Left hindlimb (tissue), 1 donor: Measurements from ENCODE around the gene NOCT.
"Not testable (repeated sequence)": the region's sequence is repeated elsewhere in the genome, so short reads cannot be mapped to it uniquely, and the experiment has no call there.

Experiments
- DNase-seq: peaks from one replicate; pipeline ENCODE4 v3.0.0-alpha.2; 2018

The NOCT gene

GRCh38 chr4:139015269-139015947 lies at the start of gene NOCT:
TSS of gene NOCT (plus strand) at chr4:139015781. CDS start at chr4:139015982, 201 bp downstream.
- peak; percentile 92 for DNase-seq

GRCh38 chr4:138967313-138967712 lies 48.3 kb upstream of the NOCT start:
- DNase-seq, result no peak

GRCh38 chr4:138972956-138973801 lies 42.4 kb upstream of the NOCT start:
- DNase-seq, result peak; percentile 32

GRCh38 chr4:138975225-138975624 lies 40.4 kb upstream of the NOCT start:
- no peak for DNase-seq

GRCh38 chr4:138976526-138976925 lies 39.1 kb upstream of the NOCT start:
- no peak for DNase-seq

GRCh38 chr4:138977524-138977923 lies 38.1 kb upstream of the NOCT start:
- no peak for DNase-seq

GRCh38 chr4:138978028-138978585 lies 37.5 kb upstream of the NOCT start:
- DNase-seq, result no peak

GRCh38 chr4:138978600-138978999 lies 37.0 kb upstream of the NOCT start:
- no peak for DNase-seq

GRCh38 chr4:138979742-138980141 lies 35.8 kb upstream of the NOCT start:
- no peak for DNase-seq

- no peak for DNase-seq
Measured at GRCh38 chr4:138981930-138982390, 33.6 kb upstream of the NOCT start.

GRCh38 chr4:138982754-138983153 lies 32.8 kb upstream of the NOCT start:
- DNase-seq, result no peak

GRCh38 chr4:138983690-138984089 lies 31.9 kb upstream of the NOCT start:
- DNase-seq, result no peak

- DNase-seq, result no peak
Measured at GRCh38 chr4:138984647-138985046, 30.9 kb upstream of the NOCT start.

- no peak for DNase-seq
Measured at GRCh38 chr4:138992676-138993075, 22.9 kb upstream of the NOCT start.

- no peak for DNase-seq
Measured at GRCh38 chr4:138996090-138996489, 19.5 kb upstream of the NOCT start.

- no peak for DNase-seq
Measured at GRCh38 chr4:138999666-139000065, 15.9 kb upstream of the NOCT start.

- not testable (repeated sequence) for DNase-seq
Measured at GRCh38 chr4:139000134-139000533, 15.4 kb upstream of the NOCT start.

GRCh38 chr4:139001430-139001829 lies 14.2 kb upstream of the NOCT start:
- DNase-seq, result not testable (repeated sequence)

GRCh38 chr4:139003668-139004067 lies 11.9 kb upstream of the NOCT start:
- DNase-seq, result not testable (repeated sequence)

- DNase-seq, result no peak
Measured at GRCh38 chr4:139005774-139006173, 9.8 kb upstream of the NOCT start.

GRCh38 chr4:139007640-139008039 lies 7.9 kb upstream of the NOCT start:
- DNase-seq, result no peak

- DNase-seq, result not testable (repeated sequence)
Measured at GRCh38 chr4:139008278-139008677, 7.3 kb upstream of the NOCT start.

GRCh38 chr4:139009702-139010101 lies 5.9 kb upstream of the NOCT start:
- DNase-seq, result no peak
